Natural killer cell (primary cell): ENCODE data around the gene CDR2. TPM values are rescaled to one million over a fixed set of nuclear protein-coding genes. Genes with fewer than 3 reads are reported as not detected.
"Not testable (repeated sequence)": the region's sequence is repeated elsewhere in the genome, so short reads cannot be mapped to it uniquely, and the experiment has no call there.

ENCODE experiments used
- ATAC-seq, 3 donors: fragments of 150-1000 bp in 2 of 3; fragments of 200-7000 bp in 1 of 3; cut with Tn5 transposase; 1 replicate in 1 of 3; 2 replicates in 2 of 3; pipeline ENCODE4 v1.10.0; 2021; ENCODE audit warnings: mild to moderate bottlenecking in 2 of 3, moderate library complexity in 2 of 3
- DNase-seq, 2 donors: peaks; one replicate each; pipeline versions ENCODE4 v3.0.0 to v3.0.0-alpha.2; 2013 to 2021; ENCODE audit warnings: mixed read lengths in 1 of 2
- H3K27ac ChIP-seq: one replicate; pipeline ENCODE4 v1.5.1; 2013; ENCODE audit warnings: mild to moderate bottlenecking, low read length
- H3K27me3 ChIP-seq: one replicate; pipeline ENCODE4 v1.6.1; 2013; ENCODE audit warnings: low read length; ENCODE audit not compliant: control insufficient read depth, insufficient read depth
- H3K36me3 ChIP-seq: one replicate; pipeline ENCODE4 v1.6.1; 2013; ENCODE audit warnings: low read length; ENCODE audit not compliant: control insufficient read depth, insufficient read depth
- H3K4me1 ChIP-seq: one replicate; pipeline ENCODE4 v1.6.1; 2013; ENCODE audit warnings: low read length; ENCODE audit not compliant: control insufficient read depth, insufficient read depth
- H3K4me3 ChIP-seq: one replicate; pipeline ENCODE4 v1.5.1; 2013; ENCODE audit warnings: low read length
- H3K9me3 ChIP-seq: one replicate; pipeline ENCODE4 v1.6.1; 2013; ENCODE audit warnings: low read length; ENCODE audit not compliant: control insufficient read depth, insufficient read depth
- H3K27ac Mint-ChIP-seq, 2 donors: one replicate each; pipeline ENCODE4 v1.8.0; 2022; ENCODE audit warnings: mild to moderate bottlenecking in 2 of 2, mixed read lengths in 2 of 2, moderate library complexity in 1 of 2
- H3K27me3 Mint-ChIP-seq, 2 donors: one replicate each; pipeline ENCODE4 v1.8.0; 2022; ENCODE audit warnings: low read depth in 2 of 2, mixed read lengths in 2 of 2
- H3K36me3 Mint-ChIP-seq: one replicate; pipeline ENCODE4 v1.8.0; 2022; ENCODE audit warnings: mixed read lengths
- H3K4me1 Mint-ChIP-seq, 2 donors: one replicate each; pipeline ENCODE4 v1.8.0; 2022; ENCODE audit warnings: mixed read lengths in 2 of 2
- H3K4me3 Mint-ChIP-seq: one replicate; pipeline ENCODE4 v1.8.0; 2022; ENCODE audit warnings: mild to moderate bottlenecking, moderate library complexity, mixed read lengths
- H3K9me3 Mint-ChIP-seq, 2 donors: one replicate each; pipeline ENCODE4 v1.8.0; 2022; ENCODE audit warnings: mixed read lengths in 2 of 2
- WGBS: methylation state at CpG from one replicate; pipeline ENCODE4 v1.1.7; 2013; ENCODE audit warnings: missing lambda C conversion rate; ENCODE audit not compliant: insufficient coverage; 5-methylcytosine and 5-hydroxymethylcytosine counted together
- intact Hi-C: fragments of 100-400 bp; cut with micrococcal nuclease; formaldehyde crosslinking; loops from one replicate; pipeline ENCODE4 v1.14.2; 2022
- total RNA-seq, 4 donors: library from RNA; stranded (reverse); fragments of 120-200 nt in 1 of 4; gene quantifications; one replicate each; pipeline versions ENCODE4 v1.2.3 to v1.2.4, GENCODE V29; 2013 to 2022
- TF ChIP-seq, protein P1 (sequence below): fragments of 200-600 bp; IDR thresholded peaks from one replicate; pipeline ENCODE4 v1.8.0; 2022; ENCODE audit warnings: antibody characterized with exemption

The CDR2 gene
- total RNA-seq, 3 donors from 2014 or later (not counting 1 experiment from before 2014, with no cell fraction given): 11.2 to 24.3 (median 19.4) TPM

DNA sequence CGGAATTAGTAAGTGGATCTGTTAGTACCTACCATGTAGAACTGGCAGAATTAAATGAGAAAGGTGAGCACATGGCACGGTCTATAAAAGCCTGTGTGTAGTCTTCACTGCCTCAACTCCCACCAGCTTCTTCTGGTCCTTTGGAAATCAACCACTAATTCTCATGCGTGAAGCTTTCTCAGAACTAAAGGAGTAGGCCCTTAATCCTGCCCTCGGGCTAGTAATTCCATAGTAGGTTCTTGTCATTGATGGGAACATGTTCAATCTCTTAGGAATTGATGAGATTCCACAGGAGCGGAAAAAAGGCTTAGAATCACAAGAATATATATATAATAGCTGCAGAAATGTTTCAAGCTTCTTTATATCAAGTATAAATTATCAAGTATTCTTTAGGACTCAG, 21.7 kb downstream of the CDR2 start:
- Mint-ChIP-seq H3K4me3 (no peak overlapping the region), H3K4me1 (peaks cover 10 to 12% of the 10 kb centered on the region in 2 donors), H3K9me3 (no peaks in the 10 kb centered on the region), H3K27ac (no peak overlapping the region), H3K27me3 (no peaks in the 10 kb centered on the region), H3K36me3 (no peaks in the 10 kb centered on the region)
- Histone ChIP-seq H3K4me1 (peaks cover 16% of the 10 kb centered on the region), H3K9me3 (no peaks in the 10 kb centered on the region), H3K27ac (no peak overlapping the region), H3K4me3 (no peak overlapping the region), H3K27me3 (no peaks in the 10 kb centered on the region), H3K36me3 (peaks cover 14% of the 10 kb centered on the region)
- 92% methylated on average over 4 of the region's 5 CpGs for WGBS
- intact Hi-C loops: no loop called here
- TF ChIP-seq, protein P1, sequence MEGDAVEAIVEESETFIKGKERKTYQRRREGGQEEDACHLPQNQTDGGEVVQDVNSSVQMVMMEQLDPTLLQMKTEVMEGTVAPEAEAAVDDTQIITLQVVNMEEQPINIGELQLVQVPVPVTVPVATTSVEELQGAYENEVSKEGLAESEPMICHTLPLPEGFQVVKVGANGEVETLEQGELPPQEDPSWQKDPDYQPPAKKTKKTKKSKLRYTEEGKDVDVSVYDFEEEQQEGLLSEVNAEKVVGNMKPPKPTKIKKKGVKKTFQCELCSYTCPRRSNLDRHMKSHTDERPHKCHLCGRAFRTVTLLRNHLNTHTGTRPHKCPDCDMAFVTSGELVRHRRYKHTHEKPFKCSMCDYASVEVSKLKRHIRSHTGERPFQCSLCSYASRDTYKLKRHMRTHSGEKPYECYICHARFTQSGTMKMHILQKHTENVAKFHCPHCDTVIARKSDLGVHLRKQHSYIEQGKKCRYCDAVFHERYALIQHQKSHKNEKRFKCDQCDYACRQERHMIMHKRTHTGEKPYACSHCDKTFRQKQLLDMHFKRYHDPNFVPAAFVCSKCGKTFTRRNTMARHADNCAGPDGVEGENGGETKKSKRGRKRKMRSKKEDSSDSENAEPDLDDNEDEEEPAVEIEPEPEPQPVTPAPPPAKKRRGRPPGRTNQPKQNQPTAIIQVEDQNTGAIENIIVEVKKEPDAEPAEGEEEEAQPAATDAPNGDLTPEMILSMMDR: no peak
- DNase-seq (no peak), ATAC-seq (no peak)

DNA sequence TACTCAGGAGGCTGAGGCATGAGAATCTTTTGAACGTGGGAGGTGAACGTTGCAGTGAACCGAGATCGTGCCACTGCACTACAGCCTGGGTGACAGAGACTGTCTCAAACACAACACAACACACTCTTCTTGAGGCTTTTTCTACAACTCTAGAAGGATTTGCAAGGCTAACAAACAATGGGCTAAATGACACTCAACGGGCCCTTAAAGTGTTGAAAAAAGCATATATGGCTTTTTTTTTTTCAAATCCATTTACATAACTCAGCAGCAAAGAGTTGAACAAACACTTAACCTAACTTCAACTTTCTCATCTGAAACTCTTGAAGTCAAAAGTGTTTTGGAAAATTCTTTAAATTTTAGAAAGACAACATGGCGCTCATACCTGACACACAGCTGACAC, 22.3 kb downstream of the CDR2 start:
- intact Hi-C loops: no loop called here
- H3K4me1 Mint-ChIP-seq: peaks cover 5 to 6% of the 10 kb centered on the region in 2 donors
- no peak overlapping the region for H3K27ac Mint-ChIP-seq
- peaks cover 19% of the 10 kb centered on the region for H3K36me3 ChIP-seq
- DNase-seq: no peak
- peaks cover 15% of the 10 kb centered on the region for H3K4me1 ChIP-seq
- no peaks in the 10 kb centered on the region for H3K9me3 ChIP-seq
- H3K36me3 Mint-ChIP-seq: no peaks in the 10 kb centered on the region
- no peak overlapping the region for H3K4me3 ChIP-seq
- H3K27me3 Mint-ChIP-seq: no peaks in the 10 kb centered on the region
- H3K9me3 Mint-ChIP-seq: no peaks in the 10 kb centered on the region
- H3K27me3 ChIP-seq: no peaks in the 10 kb centered on the region
- 95% methylated on average over 6 of the region's 6 CpGs for WGBS
- TF ChIP-seq, protein P1: no peak
- ATAC-seq: no peak
- no peak overlapping the region for H3K27ac ChIP-seq
- H3K4me3 Mint-ChIP-seq: no peak overlapping the region

DNA sequence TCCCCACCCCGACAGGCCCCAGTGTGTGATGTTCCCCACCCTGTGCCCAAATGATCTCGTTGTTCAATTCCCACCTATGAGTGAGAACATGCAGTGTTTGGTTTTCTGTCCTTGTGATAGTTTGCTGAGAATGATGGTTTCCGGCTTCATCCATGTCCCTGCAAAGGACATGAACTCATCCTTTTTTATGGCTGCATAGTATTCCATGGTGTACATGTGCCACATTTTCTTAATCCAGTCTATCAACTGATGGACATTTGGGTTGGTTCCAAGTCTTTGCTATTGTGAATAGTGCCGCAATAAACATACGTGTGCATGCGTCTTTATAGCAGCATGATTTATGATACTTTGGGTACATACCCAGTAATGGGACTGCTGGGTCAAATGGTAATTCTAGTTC, 23.4 kb downstream of the CDR2 start:
- H3K27ac ChIP-seq, H3K9me3 ChIP-seq, intact Hi-C loops, H3K4me3 ChIP-seq, DNase-seq, H3K27me3 ChIP-seq, ATAC-seq, H3K9me3 Mint-ChIP-seq, H3K27ac Mint-ChIP-seq, H3K27me3 Mint-ChIP-seq, H3K4me1 ChIP-seq, H3K36me3 Mint-ChIP-seq, H3K4me1 Mint-ChIP-seq, H3K4me3 Mint-ChIP-seq: not testable (repeated sequence)
- WGBS: 100% methylated on average over 3 of the region's 6 CpGs
- H3K36me3 ChIP-seq: peaks cover 26% of the 10 kb centered on the region

DNA sequence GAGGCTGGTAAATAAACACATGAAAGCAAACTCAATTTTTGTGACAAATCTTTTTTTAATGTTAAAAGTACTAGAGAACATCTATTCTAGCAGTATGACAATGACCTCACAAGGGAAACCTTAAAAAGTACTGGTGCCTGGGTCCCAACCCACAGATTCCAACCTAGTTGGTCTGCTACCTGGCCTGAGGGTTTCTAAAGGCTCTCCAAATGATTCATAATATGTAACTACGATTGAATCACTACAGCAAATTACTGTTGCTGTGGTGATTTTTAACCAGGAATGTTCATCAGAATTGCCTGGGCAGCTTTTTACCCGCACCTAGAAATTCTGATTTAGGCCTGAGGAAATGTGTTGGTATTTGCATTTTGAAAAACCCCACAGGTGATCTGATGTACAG, 26.1 kb downstream of the CDR2 start:
- ATAC-seq (no peak), DNase-seq (no peak)
- Mint-ChIP-seq H3K4me1 (no peaks in the 10 kb centered on the region), H3K27ac (no peak overlapping the region), H3K4me3 (no peak overlapping the region), H3K36me3 (no peaks in the 10 kb centered on the region), H3K27me3 (no peaks in the 10 kb centered on the region), H3K9me3 (no peaks in the 10 kb centered on the region)
- Histone ChIP-seq H3K9me3 (no peaks in the 10 kb centered on the region), H3K36me3 (peaks cover 26% of the 10 kb centered on the region), H3K4me3 (no peak overlapping the region), H3K4me1 (no peaks in the 10 kb centered on the region), H3K27me3 (no peaks in the 10 kb centered on the region), H3K27ac (no peak overlapping the region)
- TF ChIP-seq, protein P1: no peak
- 98% methylated on average over 2 of the region's 2 CpGs for WGBS
- intact Hi-C loops: no loop called here
